GM19240 (cell line): Measurements from ENCODE around the gene ADCYAP1R1.

Experiments used
- DNase-seq: peaks from one replicate; pipeline ENCODE4 v3.0.0; 2011; ENCODE audit warnings: low spot score; ENCODE audit not compliant: insufficient read length

ADCYAP1R1 gene

DNA sequence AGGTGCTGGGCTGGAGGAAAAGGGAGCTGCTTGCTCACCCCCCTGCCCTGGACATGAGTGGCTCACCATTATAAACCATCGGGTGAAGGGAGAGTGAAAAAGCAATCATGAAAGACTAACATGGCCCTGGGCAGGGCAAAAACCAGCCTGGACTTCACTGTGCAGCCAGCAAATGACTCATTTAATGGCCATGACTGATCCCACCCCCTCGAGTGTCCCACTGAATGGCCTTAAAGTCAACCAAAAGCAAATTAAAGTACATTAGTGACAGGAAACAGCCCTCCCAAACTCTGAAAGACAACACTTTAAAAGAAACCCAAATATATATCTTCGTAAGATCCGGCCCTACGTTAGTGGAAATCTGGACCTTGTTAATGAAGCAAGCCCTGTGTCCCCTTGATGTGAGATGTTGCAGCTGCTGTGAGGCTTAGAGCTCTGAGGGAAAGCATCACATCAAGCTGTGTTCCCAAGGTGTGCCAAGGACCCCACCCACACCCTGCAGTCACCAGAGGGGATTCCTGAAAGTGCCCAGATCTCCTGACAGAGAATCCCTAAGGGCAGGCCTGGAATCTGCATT, 31.2 kb downstream of the ADCYAP1R1 start:
- no peak for DNase-seq

DNA sequence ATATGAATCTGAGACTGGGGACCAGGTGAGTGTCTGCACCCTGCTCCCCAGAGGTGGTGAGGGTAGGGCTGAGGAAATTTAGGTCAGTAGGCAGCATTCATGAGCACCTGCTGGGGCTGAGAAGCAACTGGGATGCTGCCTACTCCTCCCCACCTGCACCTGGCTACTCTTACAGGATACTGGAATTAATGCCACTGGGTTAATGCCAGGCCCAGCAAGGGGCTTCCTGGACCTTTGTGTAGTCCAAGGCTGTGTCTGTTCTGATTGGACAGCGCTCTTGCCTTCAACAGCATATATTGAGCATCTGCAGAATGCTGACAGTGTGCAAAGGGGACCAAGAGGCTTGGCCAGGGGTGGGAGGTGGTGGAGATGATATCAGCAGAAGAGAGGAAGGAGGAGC, 32.1 kb downstream of the ADCYAP1R1 start:
- no peak for DNase-seq

DNA sequence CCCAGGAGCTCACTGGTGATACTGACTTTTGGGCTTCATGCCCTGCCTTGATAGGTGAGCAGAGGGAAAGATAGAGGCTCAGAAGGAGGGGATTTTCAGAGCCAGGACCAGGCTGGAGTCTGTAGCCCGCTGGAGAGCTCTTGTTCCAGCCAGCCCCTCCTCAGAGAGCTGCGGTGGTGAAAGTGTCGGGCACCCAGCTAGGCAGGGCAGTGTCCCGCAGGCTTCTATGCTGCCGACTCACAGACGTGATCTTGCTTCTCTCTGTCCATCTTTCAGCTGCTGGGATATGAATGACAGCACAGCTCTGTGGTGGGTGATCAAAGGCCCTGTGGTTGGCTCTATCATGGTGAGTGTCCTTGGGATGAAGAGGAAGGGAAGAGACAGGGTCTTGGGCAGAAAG, 35.2 kb downstream of the ADCYAP1R1 start:
- DNase-seq = no peak

DNA sequence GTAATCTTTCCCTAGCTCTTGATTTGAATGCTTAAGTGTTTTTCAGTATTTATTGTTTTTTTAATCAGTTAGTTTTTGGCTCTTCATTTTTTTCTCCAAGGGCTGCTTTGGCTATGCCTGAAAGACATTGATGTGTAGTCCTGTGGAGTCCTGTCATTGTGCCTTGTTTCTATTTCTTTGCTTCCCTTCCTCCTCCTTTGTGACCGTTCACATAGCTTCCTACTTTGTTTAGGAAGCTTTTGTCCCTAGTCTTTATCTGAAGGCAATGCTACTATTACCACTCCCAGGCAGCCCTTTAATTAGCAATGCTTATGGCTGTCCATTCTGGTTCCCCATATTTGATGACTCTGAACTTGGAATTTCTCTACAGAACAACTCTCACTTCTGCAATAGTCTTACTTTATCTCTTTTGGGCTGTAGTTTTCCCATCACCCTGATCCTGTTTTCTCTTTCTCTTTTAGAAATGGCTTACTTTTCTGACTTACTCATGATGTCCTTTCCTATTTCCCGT, 39.9 kb downstream of the ADCYAP1R1 start:
- no peak for DNase-seq

DNA sequence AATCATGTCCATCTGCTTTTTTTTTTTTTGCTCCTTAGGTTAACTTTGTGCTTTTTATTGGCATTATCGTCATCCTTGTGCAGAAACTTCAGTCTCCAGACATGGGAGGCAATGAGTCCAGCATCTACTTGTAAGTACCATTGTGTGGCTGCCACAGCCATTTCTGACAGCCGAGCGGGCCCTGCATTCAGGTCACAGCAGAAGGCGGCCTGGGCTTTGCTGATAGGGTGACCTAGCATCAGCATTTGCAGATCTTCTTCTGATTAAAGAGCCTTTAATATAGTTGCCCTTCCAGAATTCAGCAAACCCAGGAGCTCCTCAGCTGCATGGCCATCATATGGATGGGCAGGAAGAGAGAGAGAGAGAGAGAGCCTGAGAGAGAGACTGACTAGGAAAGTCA, 40.5 kb downstream of the ADCYAP1R1 start:
- DNase-seq = no peak

DNA sequence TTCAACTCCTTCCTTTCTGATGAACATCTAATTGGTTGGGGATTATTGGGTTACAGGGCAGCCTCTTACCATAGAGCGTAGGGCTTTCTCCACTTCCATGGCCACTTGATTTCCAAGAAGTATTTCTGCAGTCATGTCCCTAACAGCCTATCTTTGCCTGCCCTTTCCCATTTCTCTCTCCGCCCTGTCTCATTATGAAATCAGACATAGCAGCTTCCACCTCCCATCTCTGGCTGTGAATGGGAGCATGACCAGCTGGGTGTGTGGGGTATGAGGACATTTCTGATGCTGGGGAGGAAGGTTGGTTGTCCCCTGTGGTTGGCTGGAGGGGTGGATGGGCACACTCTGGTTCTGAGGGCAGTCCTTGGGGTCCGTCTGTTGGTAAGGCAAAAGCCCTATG, 41.2 kb downstream of the ADCYAP1R1 start:
- DNase-seq = no peak

DNA sequence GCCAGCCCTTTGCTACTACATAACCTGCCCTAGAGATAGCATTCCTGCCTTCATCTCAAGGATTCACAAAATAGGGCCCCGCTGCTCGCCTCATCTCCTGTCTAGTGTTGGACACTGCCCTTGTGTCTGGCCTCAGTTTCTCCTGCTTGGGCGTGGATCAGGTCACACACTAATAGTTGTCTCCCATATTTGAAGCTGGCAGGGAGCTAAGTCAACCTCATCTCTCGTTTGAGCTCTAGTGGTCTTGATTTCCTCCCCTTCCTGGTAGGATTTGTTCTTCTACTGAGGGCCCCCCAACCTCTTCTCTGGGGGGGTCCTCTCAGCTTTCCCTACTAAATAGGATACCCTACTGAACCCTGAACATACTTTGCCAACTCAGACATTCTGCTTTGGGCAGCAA, 42.2 kb downstream of the ADCYAP1R1 start:
- DNase-seq = no peak

DNA sequence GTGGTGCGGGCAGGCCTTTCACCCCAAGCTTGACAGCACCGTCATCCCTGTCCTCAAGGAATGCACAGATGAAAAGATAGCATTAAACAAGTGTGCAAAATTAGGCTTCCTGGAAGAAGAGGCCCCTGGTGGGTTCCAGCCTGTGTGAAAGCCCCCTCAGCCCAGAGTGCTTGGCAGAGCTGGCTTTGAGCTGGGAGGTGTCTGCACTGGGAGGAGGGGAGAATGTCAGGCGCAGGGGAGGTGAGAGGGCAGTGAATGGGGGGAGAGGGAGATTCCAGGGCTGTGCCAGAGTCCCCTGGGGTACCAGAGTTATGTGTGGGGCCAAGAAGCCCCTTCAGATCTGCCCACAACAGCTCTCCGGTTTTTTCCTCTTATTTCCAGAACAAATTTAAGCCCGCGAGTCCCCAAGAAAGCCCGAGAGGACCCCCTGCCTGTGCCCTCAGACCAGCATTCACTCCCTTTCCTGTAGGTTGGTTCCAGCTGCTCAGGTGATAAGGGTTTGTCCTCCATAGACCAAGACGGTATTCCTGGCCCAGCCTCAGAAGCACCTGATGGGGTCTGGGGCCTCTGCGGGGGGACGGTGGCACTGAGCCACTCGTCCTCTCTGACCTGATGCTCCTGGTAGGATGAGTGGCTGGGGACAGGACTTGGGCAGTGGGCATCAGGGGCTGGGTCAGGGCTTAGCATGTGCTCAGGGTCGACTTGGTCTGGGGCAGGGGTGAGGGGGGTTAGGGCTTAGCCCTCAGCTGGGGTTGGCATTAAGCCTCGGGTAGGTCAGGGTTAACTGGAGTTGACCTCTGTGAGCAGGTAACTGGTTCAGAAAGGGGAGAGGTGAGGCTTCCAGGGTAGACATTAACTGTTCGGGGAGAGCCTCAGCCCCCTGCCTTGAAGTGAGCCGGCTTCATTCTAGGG, 43.4 kb downstream of the ADCYAP1R1 start:
- DNase-seq = no peak

DNA sequence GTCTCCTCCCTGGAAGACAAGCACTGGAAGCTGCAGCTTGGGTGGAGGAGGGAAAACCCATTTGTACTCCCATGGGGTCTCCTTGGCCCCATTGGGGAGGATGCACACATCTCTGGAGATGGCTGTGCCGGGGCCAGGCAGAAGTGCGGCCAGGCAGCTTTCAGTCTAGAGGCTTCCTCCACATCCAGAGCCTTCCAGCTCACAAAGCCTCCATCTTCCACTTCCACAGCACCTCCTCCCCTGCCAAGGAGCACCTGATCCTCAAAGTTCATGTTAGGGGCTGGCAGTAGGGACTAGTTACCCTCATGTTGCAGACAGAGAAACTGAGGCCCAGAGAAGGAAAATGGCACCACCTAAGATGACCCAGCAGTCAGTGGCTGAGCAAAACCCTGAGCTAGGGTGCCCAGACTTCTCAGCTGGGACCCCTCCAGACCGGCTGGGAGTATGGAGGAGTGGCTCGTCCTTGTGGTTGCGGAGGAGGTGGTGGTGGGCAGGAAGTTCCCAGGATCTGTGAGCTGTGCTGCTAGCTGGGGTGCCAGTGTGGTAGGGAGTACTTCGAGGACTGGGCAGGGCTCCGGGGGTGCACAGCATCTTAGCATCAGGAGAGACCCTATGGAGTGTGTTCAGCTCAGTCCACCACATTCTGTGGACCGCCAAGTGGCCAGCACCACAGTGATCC, 44.2 kb downstream of the ADCYAP1R1 start:
- no peak for DNase-seq

DNA sequence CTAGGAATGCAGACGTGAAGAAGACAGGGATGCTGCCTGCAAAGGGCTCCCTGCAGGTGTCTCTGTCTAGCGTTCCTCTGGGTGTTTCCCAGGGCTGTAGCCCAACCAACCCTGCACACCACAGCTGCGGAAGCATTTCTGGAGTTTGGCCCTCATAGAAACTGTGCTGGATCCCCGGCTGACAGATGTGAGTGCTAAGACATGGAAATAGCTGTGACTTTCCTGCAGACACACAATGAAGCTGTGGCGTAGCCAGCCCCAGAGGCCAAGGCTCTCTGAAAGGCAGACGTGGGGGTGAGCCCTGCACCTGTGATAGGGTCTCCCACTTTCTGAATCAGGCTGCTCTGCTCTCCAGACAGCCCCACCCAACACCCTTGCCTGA, 44.8 kb downstream of the ADCYAP1R1 start:
- DNase-seq = no peak

DNA sequence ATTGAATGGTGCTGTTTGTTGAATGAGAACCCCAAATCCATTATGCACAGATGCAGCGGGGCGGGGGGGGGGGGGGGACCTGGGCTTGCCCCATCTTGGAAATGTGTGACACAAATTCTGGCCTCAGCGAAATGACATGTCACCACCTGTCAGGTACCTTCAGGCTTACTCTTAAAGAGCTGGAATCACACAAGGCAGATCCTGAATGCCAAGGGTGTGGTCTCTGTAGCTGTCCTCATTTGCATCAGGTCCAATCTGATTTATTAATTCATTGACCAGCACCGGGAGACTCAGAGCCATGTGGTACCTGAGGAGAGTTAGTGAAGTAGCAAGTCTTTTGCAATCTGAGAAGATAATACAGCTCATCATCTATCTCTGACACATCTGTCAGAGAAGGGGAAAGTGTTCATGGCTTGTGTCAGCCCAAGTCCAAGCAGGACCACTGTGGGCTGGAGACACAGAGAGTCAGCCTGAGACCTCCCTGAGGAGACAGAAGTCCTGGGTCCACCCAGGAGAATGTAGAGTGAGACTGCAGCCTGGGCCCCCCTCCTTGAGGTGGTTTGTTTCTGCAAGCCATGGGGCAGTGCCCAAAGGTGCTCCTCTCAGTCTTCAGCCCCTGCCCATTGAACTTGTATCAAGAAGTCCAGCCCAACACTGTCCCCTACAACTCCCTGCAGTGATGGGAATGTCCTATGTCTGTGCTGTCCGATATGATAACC, 46.7 kb downstream of the ADCYAP1R1 start:
- DNase-seq = no peak

DNA sequence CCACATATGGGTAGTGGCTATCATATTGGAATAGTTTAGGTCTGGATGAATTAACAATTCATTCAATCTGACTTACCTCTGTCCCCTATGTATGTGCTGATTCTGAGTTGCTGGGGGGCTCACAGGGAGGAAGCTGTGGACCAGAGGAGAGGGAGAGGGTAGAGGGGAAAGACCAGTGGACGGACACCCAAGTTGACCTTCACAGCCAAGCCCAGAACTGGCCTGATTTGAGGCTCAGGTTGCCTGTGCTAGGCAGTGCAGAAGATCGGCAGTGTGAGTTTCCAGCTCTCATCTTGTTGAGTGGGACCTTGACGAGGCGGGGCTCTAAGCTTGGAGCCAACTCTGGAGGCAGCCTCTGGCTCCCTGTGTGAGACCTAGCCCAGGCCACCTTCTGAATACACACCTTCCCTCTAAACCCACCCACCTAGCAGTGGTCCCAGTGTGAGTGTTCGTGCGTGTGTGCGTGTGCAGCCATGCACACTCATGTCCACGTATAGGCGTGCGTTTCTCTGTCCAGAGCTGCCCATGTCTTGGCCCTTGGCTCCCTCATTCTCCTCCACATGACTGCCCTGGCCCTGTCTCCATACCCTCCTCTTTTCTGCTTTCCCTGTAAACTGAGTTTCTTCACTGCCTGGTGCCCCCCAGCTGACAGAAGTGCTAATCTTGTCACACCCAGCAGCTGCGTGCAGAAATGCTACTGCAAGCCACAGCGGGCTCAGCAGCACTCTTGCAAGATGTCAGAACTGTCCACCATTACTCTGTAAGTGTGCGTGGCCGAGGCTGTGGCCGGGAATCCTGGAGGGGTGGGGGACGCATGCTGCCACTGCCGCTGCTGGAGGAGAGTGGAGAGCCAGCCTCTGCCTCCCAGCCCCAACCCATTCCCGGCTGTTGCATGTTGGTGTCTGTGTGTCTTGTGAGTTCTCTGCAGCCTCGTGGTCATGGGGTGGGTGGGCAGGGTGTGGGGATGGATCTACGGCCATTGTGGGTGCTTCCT, 47.6 kb downstream of the ADCYAP1R1 start:
- no peak for DNase-seq

DNA sequence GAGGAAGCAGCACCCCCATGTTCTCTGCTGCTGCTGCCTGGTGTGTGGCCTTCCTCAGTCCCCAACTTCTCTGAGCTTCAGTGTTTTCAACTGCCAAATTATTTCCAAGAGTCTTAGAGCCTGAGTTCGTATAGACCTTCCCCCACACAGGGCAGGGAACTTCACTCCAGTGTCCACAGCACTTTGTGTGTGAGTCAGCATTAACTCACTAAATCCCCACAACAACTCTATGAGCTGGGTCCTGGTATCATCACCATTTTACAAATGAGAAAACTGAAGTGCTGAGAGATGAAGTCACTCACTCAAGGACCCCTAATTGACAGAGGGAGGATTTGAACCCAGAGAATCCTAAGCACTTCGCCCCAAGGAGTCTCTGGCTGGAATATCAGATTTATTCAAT, 48.3 kb downstream of the ADCYAP1R1 start:
- no peak for DNase-seq

DNA sequence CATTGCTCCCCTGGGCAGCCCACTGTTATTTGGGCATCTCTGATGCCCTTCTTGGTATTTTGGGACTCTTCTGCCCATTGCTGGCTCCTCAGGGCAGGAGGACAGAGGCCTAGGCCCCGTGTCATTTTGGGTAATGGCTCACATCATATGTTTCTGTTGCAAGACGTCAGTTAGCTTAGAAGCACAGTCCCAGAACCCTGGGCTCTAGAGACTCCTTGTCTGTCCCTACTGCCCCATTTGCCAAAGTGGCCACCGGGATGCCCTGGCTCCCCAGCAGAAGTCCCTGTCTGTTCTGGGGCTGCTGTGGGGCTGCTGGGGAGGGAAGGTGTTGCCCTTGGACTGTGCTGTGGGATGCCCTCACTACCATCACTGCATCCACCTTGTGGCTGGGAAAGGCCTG, 48.8 kb downstream of the ADCYAP1R1 start:
- no peak for DNase-seq

DNA sequence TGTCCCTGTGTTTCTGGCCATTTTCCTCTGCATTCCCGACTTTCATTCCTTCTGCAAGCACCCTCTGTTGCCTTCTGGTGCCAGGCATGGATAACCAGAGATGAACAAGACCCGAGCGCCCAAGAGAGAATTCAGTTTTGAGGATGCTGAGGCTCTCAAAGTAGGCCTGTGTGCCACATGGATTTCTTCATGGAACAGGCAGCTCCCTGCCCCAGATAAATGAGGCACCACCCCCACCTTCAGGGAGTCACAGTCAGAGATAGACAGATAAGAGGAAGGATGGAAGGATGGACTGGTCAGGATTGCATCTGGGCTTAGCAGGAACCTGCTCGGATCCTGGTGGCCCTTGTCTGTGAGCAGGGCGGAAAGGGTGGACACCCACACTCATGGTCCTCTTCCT, 49.4 kb downstream of the ADCYAP1R1 start:
- no peak for DNase-seq

DNA sequence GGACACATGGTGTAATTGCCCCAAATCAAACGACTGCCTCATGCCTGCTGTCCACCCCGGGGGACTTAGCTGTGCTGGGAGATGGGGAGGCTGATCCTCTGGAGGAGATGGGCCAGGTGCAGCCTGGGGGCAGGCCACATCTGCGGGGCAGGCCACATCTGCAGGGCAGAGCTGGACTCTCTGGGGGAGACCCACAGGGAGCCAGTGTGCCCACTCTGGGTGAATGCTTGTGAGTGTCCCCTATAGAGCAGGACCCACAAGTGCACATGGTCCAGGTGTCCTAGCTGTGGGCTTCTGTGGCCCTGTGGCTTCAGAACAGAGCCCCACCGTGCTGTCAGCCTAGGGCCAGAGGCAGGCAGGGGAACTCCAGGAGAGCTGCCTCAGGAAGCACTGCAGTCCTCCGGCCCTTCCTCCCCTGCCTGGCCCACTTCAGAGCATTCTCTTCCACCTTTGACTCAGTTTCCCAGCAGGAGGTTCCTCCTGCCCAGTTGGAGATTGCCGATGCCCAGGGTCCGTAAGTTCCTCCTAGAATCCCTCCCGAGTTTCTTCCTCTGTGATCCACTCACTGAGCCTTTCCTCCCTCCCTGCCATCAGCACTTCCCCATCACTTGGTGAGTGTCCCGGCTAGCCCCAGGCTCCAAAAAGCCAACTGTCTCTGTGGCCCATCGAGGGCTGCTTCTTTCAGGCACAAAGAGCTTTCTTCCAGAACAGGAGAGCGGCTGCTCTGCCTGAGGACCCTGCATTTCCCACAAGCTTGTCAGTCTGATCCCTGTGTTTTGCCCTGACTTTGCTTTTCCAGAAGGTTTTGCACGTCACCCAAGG, 50.3 kb downstream of the ADCYAP1R1 start:
- no peak for DNase-seq

DNA sequence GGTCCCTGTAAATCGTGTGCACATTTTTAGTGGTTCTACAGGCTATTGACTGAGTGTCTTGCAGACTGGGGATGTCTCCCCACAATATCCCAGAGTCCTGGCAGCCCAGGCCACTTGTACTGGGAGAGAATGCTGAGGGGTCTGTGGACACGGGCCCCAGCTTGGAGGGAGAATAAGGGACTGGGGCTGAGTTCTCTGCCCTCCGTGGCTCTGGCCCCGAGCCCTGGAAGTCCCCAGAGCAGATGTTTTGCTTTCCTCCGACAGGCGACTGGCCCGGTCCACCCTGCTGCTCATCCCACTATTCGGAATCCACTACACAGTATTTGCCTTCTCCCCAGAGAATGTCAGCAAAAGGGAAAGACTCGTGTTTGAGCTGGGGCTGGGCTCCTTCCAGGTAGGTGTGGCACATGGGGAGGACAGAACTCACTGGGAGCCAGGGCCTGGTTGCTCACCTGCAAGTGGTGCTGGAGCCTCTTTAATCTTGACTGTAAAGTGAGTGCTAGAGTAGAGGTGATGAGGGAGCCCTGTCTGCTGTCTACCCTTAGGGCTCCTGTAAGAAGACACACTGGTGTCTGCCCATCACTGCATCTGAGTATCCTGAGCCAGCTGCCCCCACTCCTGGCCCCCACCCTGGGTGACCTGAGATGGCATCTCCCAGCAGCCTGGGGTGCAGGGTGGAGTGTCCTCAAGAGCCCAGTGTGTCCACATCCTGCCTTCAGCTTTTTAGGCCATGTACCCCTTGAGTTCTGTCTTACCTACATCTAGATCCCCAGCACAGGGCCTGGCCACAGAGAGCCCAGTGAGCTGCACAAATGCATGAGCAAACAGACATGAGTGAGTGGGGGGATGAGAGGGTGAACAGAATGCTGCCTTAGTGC, 51.1 kb downstream of the ADCYAP1R1 start:
- DNase-seq = no peak
